Retina (tissue), 1 donor: ENCODE results near the gene LRRC58.
"Not testable (repeated sequence)": the region's sequence is repeated elsewhere in the genome, so short reads cannot be mapped to it uniquely, and the experiment has no call there.

Experiments used
- DNase-seq: peaks from one replicate; pipeline ENCODE4 v3.0.0-alpha.2; 2016

The LRRC58 gene

GRCh38 chr3:120338517-120338916 lies 10.6 kb downstream of the LRRC58 start:
- no peak for DNase-seq

GRCh38 chr3:120332646-120333045 lies 16.5 kb downstream of the LRRC58 start:
- DNase-seq, result no peak

- no peak for DNase-seq
Observed at GRCh38 chr3:120331076-120331475, 18.1 kb downstream of the LRRC58 start.

GRCh38 chr3:120326784-120327183 lies 22.4 kb downstream of the LRRC58 start:
- no peak for DNase-seq

GRCh38 chr3:120324190-120324589 lies 25.0 kb downstream of the LRRC58 start:
- no peak for DNase-seq

GRCh38 chr3:120323761-120324160 lies 25.4 kb downstream of the LRRC58 start:
- not testable (repeated sequence) for DNase-seq

- DNase-seq, result no peak
Observed at GRCh38 chr3:120311863-120312794, 37.0 kb downstream of the LRRC58 start.

GRCh38 chr3:120306519-120307455 lies 42.4 kb downstream of the LRRC58 start:
- no peak for DNase-seq

- DNase-seq, result no peak
Observed at GRCh38 chr3:120304616-120305015, 44.5 kb downstream of the LRRC58 start.

GRCh38 chr3:120302361-120302760 lies 46.8 kb downstream of the LRRC58 start:
- no peak for DNase-seq

GRCh38 chr3:120300971-120301370 lies 48.2 kb downstream of the LRRC58 start:
- DNase-seq, result no peak

GRCh38 chr3:120299403-120299802 lies 49.8 kb downstream of the LRRC58 start:
- no peak for DNase-seq

GRCh38 chr3:120298996-120299395 lies 50.2 kb downstream of the LRRC58 start:
- DNase-seq, result no peak

GRCh38 chr3:120291552-120291951 lies 57.6 kb downstream of the LRRC58 start:
- DNase-seq, result not testable (repeated sequence)

- no peak for DNase-seq
Observed at GRCh38 chr3:120289636-120290035, 59.5 kb downstream of the LRRC58 start.

GRCh38 chr3:120286465-120286864 lies 62.7 kb downstream of the LRRC58 start:
- DNase-seq, result no peak

- DNase-seq, result no peak
Observed at GRCh38 chr3:120285508-120285841, 63.7 kb downstream of the LRRC58 start.

- DNase-seq, result peak; percentile 61
Observed at GRCh38 chr3:120284747-120285507, 64.2 kb downstream of the LRRC58 start, which contains the start of gene GPR156. GPR156 (minus strand) TSS chr3:120285222; CDS start chr3:120244098, 41,124 bp downstream.

- peak; percentile 54 for DNase-seq
Observed at GRCh38 chr3:120281261-120281660, 67.9 kb downstream of the LRRC58 start.

- DNase-seq, result no peak
Observed at GRCh38 chr3:120280566-120280965, 68.6 kb downstream of the LRRC58 start.

- DNase-seq, result no peak
Observed at GRCh38 chr3:120280026-120280425, 69.1 kb downstream of the LRRC58 start.

GRCh38 chr3:120276767-120277166 lies 72.4 kb downstream of the LRRC58 start:
- no peak for DNase-seq

GRCh38 chr3:120275618-120276017 lies 73.5 kb downstream of the LRRC58 start:
- peak; percentile 57 for DNase-seq
